Small intestine (tissue), 7 donors: ENCODE measurements around the gene PRUNE2. TPM values are rescaled to one million over a fixed set of nuclear protein-coding genes. Genes with fewer than 3 reads are reported as not detected.
A peak's percentile ranks its signal among the peaks of the same experiment; 100 is the strongest.
"Not testable (repeated sequence)": the region's sequence is repeated elsewhere in the genome, so short reads cannot be mapped to it uniquely, and the experiment has no call there.

ENCODE experiments used
- DNase-seq, 2 donors: peaks; one replicate each; pipeline versions ENCODE4 v3.0.0 to v3.0.0-alpha.2; 2013
- FAIRE-seq: peaks from 2 replicates; lab custom pipeline; 2012; peaks lifted over from hg19 to GRCh38; lab: Jason Lieb, UNC
- H3K27ac ChIP-seq, 3 donors: one replicate each; pipeline ENCODE4 v1.5.1; 2013; ENCODE audit warnings: low read length in 2 of 3, mild to moderate bottlenecking in 2 of 3, control low read depth in 1 of 3, inconsistent platforms in 1 of 3, low read depth in 1 of 3, moderate library complexity in 1 of 3
- H3K27me3 ChIP-seq, 3 donors: one replicate each; pipeline ENCODE4 v1.6.1; 2013; ENCODE audit warnings: low read length in 3 of 3, inconsistent platforms in 1 of 3; ENCODE audit not compliant: control insufficient read depth in 3 of 3, insufficient read depth in 3 of 3
- H3K36me3 ChIP-seq, 3 donors: one replicate each; pipeline ENCODE4 v1.6.1; 2013; ENCODE audit warnings: low read length in 3 of 3, inconsistent platforms in 1 of 3, low read depth in 1 of 3, mild to moderate bottlenecking in 1 of 3, moderate library complexity in 1 of 3; ENCODE audit not compliant: control insufficient read depth in 3 of 3, insufficient read depth in 2 of 3
- H3K4me1 ChIP-seq, 3 donors: one replicate each; pipeline ENCODE4 v1.6.1; 2013; ENCODE audit warnings: low read length in 2 of 3, inconsistent platforms in 1 of 3, low read depth in 1 of 3, mild to moderate bottlenecking in 1 of 3, moderate library complexity in 1 of 3; ENCODE audit not compliant: control insufficient read depth in 3 of 3, insufficient read depth in 2 of 3
- H3K4me3 ChIP-seq, 3 donors: one replicate each; pipeline ENCODE4 v1.5.1; 2013; ENCODE audit warnings: low read length in 3 of 3, control low read depth in 1 of 3, inconsistent platforms in 1 of 3, low read depth in 1 of 3, mild to moderate bottlenecking in 1 of 3, moderate library complexity in 1 of 3
- H3K9me3 ChIP-seq, 2 donors: one replicate each; pipeline ENCODE4 v1.6.1; 2013; ENCODE audit warnings: low read depth in 1 of 2, low read length in 1 of 2; ENCODE audit not compliant: control insufficient read depth in 2 of 2, insufficient read depth in 1 of 2
- WGBS, 3 donors: extraction: QIAGEN DNeasy Blood & Tissue Kit; methylation state at CpG; one replicate each; pipeline ENCODE4 v1.1.7; 2013; 5-methylcytosine and 5-hydroxymethylcytosine counted together
- polyA plus RNA-seq, 4 donors: library from polyadenylated mRNA; stranded (reverse) in 3 of 4; unstranded in 1 of 4; fragments of 200-250 nt in 3 of 4; fragments of 120-200 nt in 1 of 4; gene quantifications; one replicate each; pipeline versions ENCODE4 v1.2.1 to v1.2.3, GENCODE V29; 2013
- donor health status: healthy with polysubstance abuse.
- donor health status: control.
- donor health status: control.
- donor health status: Bipolar disorder and iron deficiency.
- donor health status: healthy.

The PRUNE2 gene
- polyA plus RNA-seq, 4 donors: 1.1 to 62.1 (median 7.5) TPM

GRCh38 chr9:76680716-76681425, 225.0 kb downstream of the PRUNE2 start:
- no peak for FAIRE-seq
- no peaks in the 10 kb centered on the region for H3K4me1 ChIP-seq

GRCh38 chr9:76677481-76678055, 228.3 kb downstream of the PRUNE2 start:
- WGBS, 3 donors: 69 to 75% (median 72%) methylated on average over 15 of the region's 15 CpGs

More at GRCh38 chr9:76680716-76681425, 225.0 kb downstream of the PRUNE2 start:
- Histone ChIP-seq H3K27me3 (no peaks in the 10 kb centered on the region), H3K4me3 (no peak overlapping the region), H3K27ac (no peak overlapping the region), H3K9me3 (no peaks in the 10 kb centered on the region), H3K36me3 (no peaks in the 10 kb centered on the region)
- 69 to 79% (median 73%) methylated on average over 10 of the region's 10 CpGs for WGBS, 3 donors
- DNase-seq: no peak

GRCh38 chr9:76676857-76677256, 229.1 kb downstream of the PRUNE2 start:
- Histone ChIP-seq H3K4me3 (no peak overlapping the region), H3K27ac (no peak overlapping the region), H3K4me1 (no peaks in the 10 kb centered on the region), H3K27me3 (no peaks in the 10 kb centered on the region), H3K36me3 (no peaks in the 10 kb centered on the region), H3K9me3 (no peaks in the 10 kb centered on the region)
- DNase-seq (no peak), FAIRE-seq (no peak)
- 56 to 74% (median 60%) methylated on average over 4 of the region's 4 CpGs for WGBS, 3 donors

More at GRCh38 chr9:76677481-76678055, 228.3 kb downstream of the PRUNE2 start:
- no peaks in the 10 kb centered on the region for H3K4me1 ChIP-seq
- no peak overlapping the region for H3K4me3 ChIP-seq
- no peaks in the 10 kb centered on the region for H3K9me3 ChIP-seq
- H3K27me3 ChIP-seq: no peaks in the 10 kb centered on the region
- FAIRE-seq (no peak), DNase-seq (peak in 1 of 2 donors; percentile 17)
- no peaks in the 10 kb centered on the region for H3K36me3 ChIP-seq
- H3K27ac ChIP-seq: no peak overlapping the region

- peaks cover 0 to 8% of the 10 kb centered on the region in 2 donors for H3K9me3 ChIP-seq
- DNase-seq (no peak), FAIRE-seq (no peak)
- H3K27ac ChIP-seq: no peak overlapping the region
- no peaks in the 10 kb centered on the region for H3K27me3 ChIP-seq
- peaks cover 0 to 8% (median 2%) of the 10 kb centered on the region in 3 donors for H3K36me3 ChIP-seq
- WGBS, 3 donors: 17 to 30% (median 21%) methylated on average over 1 of the region's 1 CpG
- no peak overlapping the region for H3K4me3 ChIP-seq
- H3K4me1 ChIP-seq: no peaks in the 10 kb centered on the region
Observed at GRCh38 chr9:76667521-76667957, 238.4 kb downstream of the PRUNE2 start.

- H3K4me1 ChIP-seq, H3K9me3 ChIP-seq, H3K27me3 ChIP-seq, H3K4me3 ChIP-seq, H3K27ac ChIP-seq, H3K36me3 ChIP-seq, DNase-seq, FAIRE-seq: not testable (repeated sequence)
- WGBS, 3 donors: 79 to 91% (median 84%) methylated on average over 11 of the region's 11 CpGs
Observed at GRCh38 chr9:76665966-76666365, 239.9 kb downstream of the PRUNE2 start.

GRCh38 chr9:76665458-76665857, 240.5 kb downstream of the PRUNE2 start:
- Histone ChIP-seq H3K36me3 (peaks cover 0 to 8% (median 2%) of the 10 kb centered on the region in 3 donors), H3K4me3 (no peak overlapping the region), H3K27ac (no peak overlapping the region), H3K9me3 (peaks cover 0 to 8% of the 10 kb centered on the region in 2 donors), H3K4me1 (no peaks in the 10 kb centered on the region), H3K27me3 (no peaks in the 10 kb centered on the region)
- FAIRE-seq (no peak), DNase-seq (peak in 1 of 2 donors; percentile 65)
- 59 to 81% (median 63%) methylated on average over 5 of the region's 5 CpGs for WGBS, 3 donors

- Histone ChIP-seq H3K4me3 (no peak overlapping the region), H3K27me3 (no peaks in the 10 kb centered on the region), H3K4me1 (no peaks in the 10 kb centered on the region), H3K27ac (no peak overlapping the region), H3K9me3 (peaks cover 0 to 2% of the 10 kb centered on the region in 2 donors), H3K36me3 (peaks cover 0 to 8% (median 2%) of the 10 kb centered on the region in 3 donors)
- FAIRE-seq (no peak), DNase-seq (no peak)
- 67 to 90% (median 86%) methylated on average over 1 of the region's 1 CpG for WGBS, 3 donors
Observed at GRCh38 chr9:76664120-76664519, 241.8 kb downstream of the PRUNE2 start.

GRCh38 chr9:76662476-76663281, 243.2 kb downstream of the PRUNE2 start:
- no peak overlapping the region for H3K27ac ChIP-seq
- H3K4me1 ChIP-seq: peaks cover 2 to 4% (median 2%) of the 10 kb centered on the region in 3 donors
- WGBS, 3 donors: 37 to 46% (median 43%) methylated on average over 6 of the region's 6 CpGs
- no peaks in the 10 kb centered on the region for H3K27me3 ChIP-seq
- peaks cover 0 to 2% of the 10 kb centered on the region in 2 donors for H3K9me3 ChIP-seq
- DNase-seq: no peak
- FAIRE-seq: no peak
- H3K36me3 ChIP-seq: peaks cover 0 to 8% (median 2%) of the 10 kb centered on the region in 3 donors
- H3K4me3 ChIP-seq: no peak overlapping the region
